Naive thymus-derived CD4-positive, alpha-beta T cell (primary cell): ENCODE results near the gene SVOPL. TPM values are rescaled to one million over a fixed set of nuclear protein-coding genes. Genes with fewer than 3 reads are reported as not detected.

Experiments
- ATAC-seq: fragments of 150-1000 bp; cut with Tn5 transposase; 2 replicates; pipeline ENCODE4 v1.10.0; 2021; ENCODE audit warnings: mild to moderate bottlenecking, moderate library complexity
- CTCF ChIA-PET: fragments of 350-600 bp; sonication (Branson Sonifier 250); formaldehyde crosslinking; loops from one replicate; lab custom pipeline; 2021; ENCODE audit warnings: antibody characterized with exemption; lab: Charles Lee
- POLR2A ChIA-PET: fragments of 350-600 bp; sonication (Branson Sonifier 250); formaldehyde crosslinking; loops from one replicate; lab custom pipeline; 2021; ENCODE audit warnings: antibody characterized with exemption, inconsistent platforms; lab: Charles Lee
- DNase-seq, 9 donors: peaks; one replicate each; pipeline versions ENCODE4 v3.0.0 to v3.0.0-alpha.2; 2020 to 2022; ENCODE audit warnings: mixed read lengths in 1 of 9
- H3K27ac ChIP-seq: one replicate; pipeline ENCODE4 v1.7.0; 2013; ENCODE audit warnings: mild to moderate bottlenecking, low read depth, low read length, moderate library complexity
- H3K27me3 ChIP-seq, 2 donors: one replicate each; pipeline ENCODE4 v1.7.0; 2013; ENCODE audit warnings: low read length in 2 of 2, mild to moderate bottlenecking in 2 of 2, moderate library complexity in 2 of 2; ENCODE audit not compliant: control insufficient read depth in 2 of 2, insufficient read depth in 2 of 2
- H3K36me3 ChIP-seq, 3 experiments: 1 replicate in 2 of 3; 2 replicates in 1 of 3; pipeline ENCODE4 v1.7.0; 2013; ENCODE audit warnings: low read length in 3 of 3, mild to moderate bottlenecking in 3 of 3, moderate library complexity in 1 of 3; ENCODE audit not compliant: insufficient read depth in 3 of 3, control insufficient read depth in 2 of 3
- H3K4me1 ChIP-seq, 2 donors: one replicate each; pipeline ENCODE4 v1.7.0; 2013; ENCODE audit warnings: low read length in 2 of 2, mild to moderate bottlenecking in 2 of 2, moderate library complexity in 1 of 2; ENCODE audit not compliant: control insufficient read depth in 2 of 2, insufficient read depth in 2 of 2
- H3K4me3 ChIP-seq: 2 replicates; pipeline ENCODE4 v1.7.0; 2013; ENCODE audit warnings: mild to moderate bottlenecking, low read length
- H3K9me3 ChIP-seq, 3 experiments: 1 replicate in 2 of 3; 2 replicates in 1 of 3; pipeline ENCODE4 v1.7.0; 2013; ENCODE audit warnings: low read length in 3 of 3; ENCODE audit not compliant: control insufficient read depth in 2 of 3
- H3K27ac Mint-ChIP-seq, 9 donors: one replicate each; pipeline ENCODE4 v1.8.0; 2020 to 2022; ENCODE audit warnings: mixed read lengths in 9 of 9, mild to moderate bottlenecking in 8 of 9, moderate library complexity in 5 of 9, inconsistent platforms in 2 of 9
- H3K27me3 Mint-ChIP-seq, 5 donors: one replicate each; pipeline ENCODE4 v1.8.0; 2021 to 2022; ENCODE audit warnings: mixed read lengths in 5 of 5, mild to moderate bottlenecking in 1 of 5
- H3K36me3 Mint-ChIP-seq, 5 donors: one replicate each; pipeline ENCODE4 v1.8.0; 2020 to 2022; ENCODE audit warnings: mixed read lengths in 5 of 5, mild to moderate bottlenecking in 3 of 5, inconsistent platforms in 1 of 5
- H3K4me1 Mint-ChIP-seq, 7 donors: one replicate each; pipeline ENCODE4 v1.8.0; 2020 to 2022; ENCODE audit warnings: mixed read lengths in 7 of 7, mild to moderate bottlenecking in 3 of 7, inconsistent platforms in 1 of 7
- H3K4me3 Mint-ChIP-seq, 10 donors: one replicate each; pipeline ENCODE4 v1.8.0; 2020 to 2022; ENCODE audit warnings: mild to moderate bottlenecking in 10 of 10, mixed read lengths in 10 of 10, moderate library complexity in 6 of 10, inconsistent platforms in 2 of 10
- H3K9me3 Mint-ChIP-seq, 11 donors: one replicate each; pipeline ENCODE4 v1.8.0; 2020 to 2022; ENCODE audit warnings: mixed read lengths in 11 of 11, mild to moderate bottlenecking in 4 of 11, inconsistent platforms in 1 of 11, moderate library complexity in 1 of 11
- intact Hi-C, 2 donors: fragments of 100-400 bp; cut with micrococcal nuclease; formaldehyde crosslinking; loops; one replicate each; pipeline ENCODE4 v1.15.1; 2023
- polyA plus RNA-seq, 2 donors: library from polyadenylated mRNA; unstranded; fragments of 300-500 nt; fragmentation: Illumina TruSeq; gene quantifications; one replicate each; pipeline ENCODE4 v1.2.3, GENCODE V29; 2021
- total RNA-seq, 6 experiments: library from RNA in 5 of 6; stranded (reverse) in 5 of 6; gene quantifications; 1 replicate in 5 of 6; 2 replicates in 1 of 6; pipeline ENCODE4 v1.2.3 and lab custom pipeline; 2021 to 2026

SVOPL gene
- total and polyA plus RNA-seq, 7 experiments from 2014 or later, result 0.47 to 0.74 (median 0.64) TPM; not detected in 4

- ChIA-PET POLR2A (no interaction called here), CTCF (no interaction called here)
- Histone ChIP-seq H3K27ac (no peak overlapping the region), H3K27me3 (no peaks in the 10 kb centered on the region), H3K4me1 (no peaks in the 10 kb centered on the region), H3K9me3 (no peaks in the 10 kb centered on the region), H3K36me3 (no peaks in the 10 kb centered on the region), H3K4me3 (no peak overlapping the region)
- Mint-ChIP-seq H3K36me3 (peaks cover 0 to 3% (median 0%) of the 10 kb centered on the region in 5 donors), H3K27ac (no peak overlapping the region), H3K4me1 (peaks cover 5 to 21% (median 6%) of the 10 kb centered on the region in 7 donors), H3K27me3 (peaks cover 4 to 45% (median 26%) of the 10 kb centered on the region in 5 donors), H3K9me3 (peaks cover 0 to 3% (median 0%) of the 10 kb centered on the region in 11 donors), H3K4me3 (no peak overlapping the region)
- ATAC-seq (no peak), DNase-seq (no peak)
- intact Hi-C loops, result no loop called here
These were observed 34.8 kb downstream of the SVOPL start for GRCh38 chr7:138666385-138666784.

GRCh38 chr7:138665669-138666140 is 35.5 kb downstream of the SVOPL start:
- POLR2A ChIA-PET, result no interaction called here
- intact Hi-C loops, result no loop called here
- CTCF ChIA-PET, result no interaction called here

GRCh38 chr7:138665249-138665648 is 35.9 kb downstream of the SVOPL start:
- ATAC-seq, result no peak
- Histone ChIP-seq H3K4me3 (no peak overlapping the region), H3K4me1 (no peaks in the 10 kb centered on the region), H3K9me3 (no peaks in the 10 kb centered on the region), H3K27ac (no peak overlapping the region), H3K36me3 (no peaks in the 10 kb centered on the region), H3K27me3 (no peaks in the 10 kb centered on the region)
- Mint-ChIP-seq H3K4me1 (peaks cover 5 to 13% (median 6%) of the 10 kb centered on the region in 7 donors), H3K27me3 (peaks cover 4 to 46% (median 26%) of the 10 kb centered on the region in 5 donors), H3K36me3 (peaks cover 0 to 3% (median 0%) of the 10 kb centered on the region in 5 donors), H3K9me3 (peaks cover 0 to 2% (median 0%) of the 10 kb centered on the region in 11 donors), H3K4me3 (peak overlapping the region; percentile 40 to 89 (median 68)), H3K27ac (no peak overlapping the region)
- ChIA-PET POLR2A (no interaction called here), CTCF (no interaction called here)
- DNase-seq, result no peak
- intact Hi-C loops, result no loop called here

More at GRCh38 chr7:138665669-138666140, 35.5 kb downstream of the SVOPL start:
- Mint-ChIP-seq H3K27me3 (peaks cover 4 to 46% (median 26%) of the 10 kb centered on the region in 5 donors), H3K4me1 (peaks cover 5 to 17% (median 6%) of the 10 kb centered on the region in 7 donors), H3K27ac (no peak overlapping the region), H3K4me3 (peak overlapping the region in 5 of 10 donors; percentile 24 to 89 (median 73)), H3K36me3 (peaks cover 0 to 3% (median 0%) of the 10 kb centered on the region in 5 donors), H3K9me3 (peaks cover 0 to 3% (median 0%) of the 10 kb centered on the region in 11 donors)
- Histone ChIP-seq H3K36me3 (no peaks in the 10 kb centered on the region), H3K27ac (no peak overlapping the region), H3K27me3 (no peaks in the 10 kb centered on the region), H3K9me3 (no peaks in the 10 kb centered on the region), H3K4me1 (no peaks in the 10 kb centered on the region), H3K4me3 (no peak overlapping the region)
- DNase-seq (no peak), ATAC-seq (no peak)

GRCh38 chr7:138663725-138664710 is 37.1 kb downstream of the SVOPL start:
- H3K36me3 Mint-ChIP-seq, result peaks cover 0 to 3% (median 0%) of the 10 kb centered on the region in 5 donors
- intact Hi-C loops, result no loop called here
- H3K27ac ChIP-seq, result no peak overlapping the region
- ATAC-seq, result no peak
- peaks cover 5 to 10% (median 6%) of the 10 kb centered on the region in 7 donors for H3K4me1 Mint-ChIP-seq
- no peaks in the 10 kb centered on the region for H3K36me3 ChIP-seq
- H3K9me3 Mint-ChIP-seq, result peaks cover 0 to 2% (median 0%) of the 10 kb centered on the region in 11 donors
- CTCF ChIA-PET, result no interaction called here
- H3K27me3 ChIP-seq, result no peaks in the 10 kb centered on the region
- H3K4me3 ChIP-seq, result no peak overlapping the region
- peaks cover 4 to 46% (median 26%) of the 10 kb centered on the region in 5 donors for H3K27me3 Mint-ChIP-seq
- no peaks in the 10 kb centered on the region for H3K4me1 ChIP-seq
- H3K4me3 Mint-ChIP-seq, result peak overlapping the region; percentile 73 to 89 (median 84)
- no peaks in the 10 kb centered on the region for H3K9me3 ChIP-seq
- H3K27ac Mint-ChIP-seq, result peak overlapping the region in 1 of 9 donors; percentile 46
- peak in 3 of 9 donors; percentile 4 to 13 (median 8) for DNase-seq
- POLR2A ChIA-PET, result no interaction called here

GRCh38 chr7:138662991-138663320 is 38.2 kb downstream of the SVOPL start:
- CTCF ChIA-PET, result no interaction called here
- intact Hi-C loops, result no loop called here
- H3K27me3 Mint-ChIP-seq, result peaks cover 2 to 43% (median 20%) of the 10 kb centered on the region in 5 donors
- no peaks in the 10 kb centered on the region for H3K36me3 ChIP-seq
- H3K36me3 Mint-ChIP-seq, result peaks cover 0 to 3% (median 0%) of the 10 kb centered on the region in 5 donors
- no peak overlapping the region for H3K27ac Mint-ChIP-seq
- no peak for DNase-seq
- ATAC-seq, result no peak
- H3K9me3 Mint-ChIP-seq, result no peaks in the 10 kb centered on the region
- H3K9me3 ChIP-seq, result no peaks in the 10 kb centered on the region
- H3K27me3 ChIP-seq, result no peaks in the 10 kb centered on the region
- H3K4me1 Mint-ChIP-seq, result peaks cover 5 to 10% (median 6%) of the 10 kb centered on the region in 7 donors
- H3K4me3 ChIP-seq, result no peak overlapping the region
- H3K4me1 ChIP-seq, result no peaks in the 10 kb centered on the region
- POLR2A ChIA-PET, result no interaction called here
- H3K27ac ChIP-seq, result no peak overlapping the region
- H3K4me3 Mint-ChIP-seq, result peak overlapping the region in 1 of 10 donors; percentile 10

- H3K4me1 Mint-ChIP-seq, result peaks cover 5 to 10% (median 6%) of the 10 kb centered on the region in 7 donors
- H3K36me3 Mint-ChIP-seq, result peaks cover 0 to under 1% (median 0%) of the 10 kb centered on the region in 5 donors
- Histone ChIP-seq H3K9me3 (no peaks in the 10 kb centered on the region), H3K4me3 (no peak overlapping the region), H3K36me3 (no peaks in the 10 kb centered on the region), H3K4me1 (no peaks in the 10 kb centered on the region), H3K27me3 (no peaks in the 10 kb centered on the region), H3K27ac (no peak overlapping the region)
- H3K9me3 Mint-ChIP-seq, result no peaks in the 10 kb centered on the region
- intact Hi-C loops, result no loop called here
- H3K4me3 Mint-ChIP-seq, result peak overlapping the region in 1 of 10 donors; percentile 10
- ATAC-seq (no peak), DNase-seq (no peak)
- ChIA-PET CTCF (interaction anchor here (1.1 kb wide), 1 partner anchor 18 kb away, joined by 3 read pairs; no protein-coding TSS in a partner anchor), POLR2A (no interaction called here)
- peaks cover 0 to 43% (median 19%) of the 10 kb centered on the region in 5 donors for H3K27me3 Mint-ChIP-seq
- H3K27ac Mint-ChIP-seq, result no peak overlapping the region
These were observed 38.8 kb downstream of the SVOPL start for GRCh38 chr7:138662076-138662990.
